Neuron (in vitro differentiated cells): ENCODE results near the gene UBR4.

ENCODE experiments used
- H2AFZ ChIP-seq: one replicate; pipeline ENCODE4 v1.6.1; 2013; ENCODE audit warnings: low read depth, mild to moderate bottlenecking, inconsistent platforms, low read length, moderate library complexity
- H3K27me3 ChIP-seq: one replicate; pipeline ENCODE4 v1.6.1; 2013; ENCODE audit warnings: low read length; ENCODE audit not compliant: insufficient read depth
- H3K36me3 ChIP-seq: one replicate; pipeline ENCODE4 v1.6.1; 2013; ENCODE audit warnings: low read length; ENCODE audit not compliant: insufficient read depth
- H3K4me1 ChIP-seq: one replicate; pipeline ENCODE4 v1.6.1; 2013; ENCODE audit warnings: low read length; ENCODE audit not compliant: insufficient read depth
- H3K4me3 ChIP-seq: 2 replicates; pipeline ENCODE4 v1.5.1; 2013; ENCODE audit warnings: mild to moderate bottlenecking, low read length, moderate library complexity
- H3K9me3 ChIP-seq: one replicate; pipeline ENCODE4 v1.6.1; 2013; ENCODE audit warnings: low read length

UBR4 gene

GRCh38 chr1:19036813-19037605 is 173.1 kb downstream of the UBR4 start:
- H3K36me3 ChIP-seq: no peaks in the 10 kb centered on the region
- no peak overlapping the region for H3K4me3 ChIP-seq
- H3K9me3 ChIP-seq: no peaks in the 10 kb centered on the region
- H2AFZ ChIP-seq: no peak overlapping the region
- no peaks in the 10 kb centered on the region for H3K4me1 ChIP-seq
- H3K27me3 ChIP-seq: peaks cover 16% of the 10 kb centered on the region

GRCh38 chr1:19036041-19036812 is 173.8 kb downstream of the UBR4 start:
- Histone ChIP-seq H3K4me1 (no peaks in the 10 kb centered on the region), H3K9me3 (no peaks in the 10 kb centered on the region), H3K4me3 (no peak overlapping the region), H3K27me3 (peaks cover 16% of the 10 kb centered on the region), H3K36me3 (no peaks in the 10 kb centered on the region), H2AFZ (no peak overlapping the region)

GRCh38 chr1:19035377-19036040 is 174.6 kb downstream of the UBR4 start:
- H3K4me3 ChIP-seq: no peak overlapping the region
- no peaks in the 10 kb centered on the region for H3K9me3 ChIP-seq
- no peak overlapping the region for H2AFZ ChIP-seq
- H3K36me3 ChIP-seq: no peaks in the 10 kb centered on the region
- peaks cover 16% of the 10 kb centered on the region for H3K27me3 ChIP-seq
- H3K4me1 ChIP-seq: no peaks in the 10 kb centered on the region

GRCh38 chr1:19034721-19035120 is 175.3 kb downstream of the UBR4 start:
- H2AFZ ChIP-seq: no peak overlapping the region
- H3K27me3 ChIP-seq: peaks cover 16% of the 10 kb centered on the region
- no peaks in the 10 kb centered on the region for H3K4me1 ChIP-seq
- no peak overlapping the region for H3K4me3 ChIP-seq
- no peaks in the 10 kb centered on the region for H3K36me3 ChIP-seq
- H3K9me3 ChIP-seq: no peaks in the 10 kb centered on the region

GRCh38 chr1:19033926-19034680 is 176.0 kb downstream of the UBR4 start:
- Histone ChIP-seq H3K4me3 (no peak overlapping the region), H3K36me3 (no peaks in the 10 kb centered on the region), H3K4me1 (no peaks in the 10 kb centered on the region), H2AFZ (no peak overlapping the region), H3K27me3 (peaks cover 16% of the 10 kb centered on the region), H3K9me3 (no peaks in the 10 kb centered on the region)

GRCh38 chr1:19033515-19033839 is 176.6 kb downstream of the UBR4 start:
- H3K4me3 ChIP-seq: no peak overlapping the region
- no peaks in the 10 kb centered on the region for H3K9me3 ChIP-seq
- H3K4me1 ChIP-seq: peaks cover 3% of the 10 kb centered on the region
- peaks cover 12% of the 10 kb centered on the region for H3K27me3 ChIP-seq
- no peaks in the 10 kb centered on the region for H3K36me3 ChIP-seq
- H2AFZ ChIP-seq: no peak overlapping the region

GRCh38 chr1:19032701-19033514 is 177.2 kb downstream of the UBR4 start:
- Histone ChIP-seq H2AFZ (no peak overlapping the region), H3K36me3 (no peaks in the 10 kb centered on the region), H3K4me1 (peaks cover 9% of the 10 kb centered on the region), H3K9me3 (no peaks in the 10 kb centered on the region), H3K27me3 (peaks cover 11% of the 10 kb centered on the region), H3K4me3 (no peak overlapping the region)

- Histone ChIP-seq H3K4me1 (peaks cover 13% of the 10 kb centered on the region), H3K4me3 (no peak overlapping the region), H3K9me3 (no peaks in the 10 kb centered on the region), H3K27me3 (peaks cover 10% of the 10 kb centered on the region), H2AFZ (no peak overlapping the region), H3K36me3 (no peaks in the 10 kb centered on the region)
These were observed 177.7 kb downstream of the UBR4 start for GRCh38 chr1:19032413-19032695.

- H2AFZ ChIP-seq: no peak overlapping the region
- no peaks in the 10 kb centered on the region for H3K9me3 ChIP-seq
- H3K4me1 ChIP-seq: peaks cover 13% of the 10 kb centered on the region
- no peaks in the 10 kb centered on the region for H3K36me3 ChIP-seq
- H3K4me3 ChIP-seq: no peak overlapping the region
- peaks cover 2% of the 10 kb centered on the region for H3K27me3 ChIP-seq
These were observed 180.6 kb downstream of the UBR4 start for GRCh38 chr1:19029191-19030085.

- H3K27me3 ChIP-seq: peaks cover 2% of the 10 kb centered on the region
- H3K4me3 ChIP-seq: no peak overlapping the region
- H3K36me3 ChIP-seq: no peaks in the 10 kb centered on the region
- peaks cover 13% of the 10 kb centered on the region for H3K4me1 ChIP-seq
- H2AFZ ChIP-seq: peak overlapping the region; percentile 17
- no peaks in the 10 kb centered on the region for H3K9me3 ChIP-seq
These were observed 181.4 kb downstream of the UBR4 start for GRCh38 chr1:19028546-19029129.

GRCh38 chr1:19028110-19028509 is 182.0 kb downstream of the UBR4 start:
- Histone ChIP-seq H3K27me3 (no peaks in the 10 kb centered on the region), H3K36me3 (no peaks in the 10 kb centered on the region)

More at GRCh38 chr1:19028110-19028509, 182.0 kb downstream of the UBR4 start:
- Histone ChIP-seq H3K4me3 (no peak overlapping the region), H3K9me3 (no peaks in the 10 kb centered on the region), H3K4me1 (peaks cover 13% of the 10 kb centered on the region), H2AFZ (peak overlapping the region; percentile 17)
